Suprapubic skin (tissue), 4 donors: ENCODE results near the gene CEP41.

Experiments used
- EP300 ChIP-seq: sonication (generic); formaldehyde crosslinking; IDR thresholded peaks from one replicate; pipeline ENCODE4 v1.6.1; 2017; ENCODE audit warnings: antibody characterized with exemption
- POLR2A ChIP-seq, 2 donors: fragments of 450-650 bp; IDR thresholded peaks; one replicate each; pipeline ENCODE4 v1.6.1; 2017; ENCODE audit warnings: antibody characterized with exemption in 2 of 2, mild to moderate bottlenecking in 2 of 2, moderate library complexity in 2 of 2
- POLR2AphosphoS5 ChIP-seq, 3 donors: sonication (generic); formaldehyde crosslinking; IDR thresholded peaks; one replicate each; pipeline ENCODE4 v1.6.1; 2017; ENCODE audit warnings: antibody characterized with exemption in 3 of 3
- TF ChIP-seq, protein P1 (sequence below), 2 donors: fragments of 200-600 bp in 1 of 2; fragments of 450-650 bp in 1 of 2; sonication (generic) in 1 of 2; IDR thresholded peaks; one replicate each; pipeline ENCODE4 v1.5.1; 2016 to 2019; ENCODE audit warnings: antibody characterized with exemption in 2 of 2, mild to moderate bottlenecking in 1 of 2, moderate library complexity in 1 of 2

DNA sequence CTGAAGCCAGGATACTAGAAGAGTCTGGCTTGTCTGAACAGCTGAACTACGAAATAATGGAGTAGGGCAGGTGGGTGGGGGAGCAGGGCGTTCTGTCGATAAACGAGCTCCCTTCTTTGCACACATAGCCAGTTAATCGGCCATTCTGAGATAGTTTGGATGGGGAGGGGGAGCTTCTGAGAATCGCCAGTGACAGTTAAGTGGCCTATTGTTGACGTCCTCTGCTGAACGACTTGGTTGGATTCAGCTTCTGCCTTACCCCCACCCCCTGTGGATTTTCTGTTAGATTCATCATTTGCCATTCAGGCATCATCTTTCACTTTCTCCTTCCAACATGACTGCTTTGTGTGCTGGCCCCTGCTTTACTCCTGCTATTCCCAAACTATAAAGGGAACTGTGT is 95.7 kb downstream of the CEP41 start:
- TF ChIP-seq, protein P1, sequence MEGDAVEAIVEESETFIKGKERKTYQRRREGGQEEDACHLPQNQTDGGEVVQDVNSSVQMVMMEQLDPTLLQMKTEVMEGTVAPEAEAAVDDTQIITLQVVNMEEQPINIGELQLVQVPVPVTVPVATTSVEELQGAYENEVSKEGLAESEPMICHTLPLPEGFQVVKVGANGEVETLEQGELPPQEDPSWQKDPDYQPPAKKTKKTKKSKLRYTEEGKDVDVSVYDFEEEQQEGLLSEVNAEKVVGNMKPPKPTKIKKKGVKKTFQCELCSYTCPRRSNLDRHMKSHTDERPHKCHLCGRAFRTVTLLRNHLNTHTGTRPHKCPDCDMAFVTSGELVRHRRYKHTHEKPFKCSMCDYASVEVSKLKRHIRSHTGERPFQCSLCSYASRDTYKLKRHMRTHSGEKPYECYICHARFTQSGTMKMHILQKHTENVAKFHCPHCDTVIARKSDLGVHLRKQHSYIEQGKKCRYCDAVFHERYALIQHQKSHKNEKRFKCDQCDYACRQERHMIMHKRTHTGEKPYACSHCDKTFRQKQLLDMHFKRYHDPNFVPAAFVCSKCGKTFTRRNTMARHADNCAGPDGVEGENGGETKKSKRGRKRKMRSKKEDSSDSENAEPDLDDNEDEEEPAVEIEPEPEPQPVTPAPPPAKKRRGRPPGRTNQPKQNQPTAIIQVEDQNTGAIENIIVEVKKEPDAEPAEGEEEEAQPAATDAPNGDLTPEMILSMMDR (IDR thresholded peaks at IDR 0.05) = no peak
- TF ChIP-seq EP300 = no peak
- TF ChIP-seq POLR2A (IDR thresholded peaks at IDR 0.05) = no peak
- TF ChIP-seq POLR2AphosphoS5 (IDR thresholded peaks at IDR 0.05) = no peak
